Measurements from ENCODE around the gene SBK2.
"Not testable (repeated sequence)": the region's sequence is repeated elsewhere in the genome, so short reads cannot be mapped to it uniquely, and the experiment has no call there.

The SBK2 gene

GRCh38 chr19:55546011-55546410 is 9.1 kb upstream of the SBK2 start:
- H3K4me1 Mint-ChIP-seq = peaks cover 6% of the 10 kb centered on the region
- no peak overlapping the region for H3K27ac Mint-ChIP-seq
- peaks cover 16% of the 10 kb centered on the region for H3K9me3 Mint-ChIP-seq
- H3K27me3 Mint-ChIP-seq = peaks cover 81% of the 10 kb centered on the region
- H3K36me3 Mint-ChIP-seq = peaks cover 6% of the 10 kb centered on the region
- H3K4me3 Mint-ChIP-seq = no peak overlapping the region
- ATAC-seq = no peak

GRCh38 chr19:55545443-55545842 is 8.5 kb upstream of the SBK2 start, which contains the start of gene SBK3:
TSS of gene SBK3 (minus strand) at chr19:55545543. CDS start at chr19:55545543, 0 bp downstream.
- no peak within 1 kb of the TSS for H3K27ac Mint-ChIP-seq
- peaks cover 81% of the 10 kb centered on the region for H3K27me3 Mint-ChIP-seq
- peaks cover 6% of the 10 kb centered on the region for H3K36me3 Mint-ChIP-seq
- H3K4me3 Mint-ChIP-seq = no peak within 1 kb of the TSS
- H3K4me1 Mint-ChIP-seq = peaks cover 6% of the 10 kb centered on the region
- peaks cover 16% of the 10 kb centered on the region for H3K9me3 Mint-ChIP-seq
- ATAC-seq = no peak

- Mint-ChIP-seq H3K4me3 (no peak overlapping the region), H3K27me3 (peaks cover 75% of the 10 kb centered on the region), H3K36me3 (peaks cover 6% of the 10 kb centered on the region), H3K27ac (no peak overlapping the region), H3K9me3 (peaks cover 16% of the 10 kb centered on the region), H3K4me1 (peaks cover 6% of the 10 kb centered on the region)
- no peak for ATAC-seq
Observed at GRCh38 chr19:55544776-55545439, 8.0 kb upstream of the SBK2 start.

GRCh38 chr19:55544014-55544413 is 7.1 kb upstream of the SBK2 start:
- Mint-ChIP-seq H3K36me3 (peaks cover 6% of the 10 kb centered on the region), H3K4me1 (no peaks in the 10 kb centered on the region), H3K27ac (no peak overlapping the region), H3K27me3 (peaks cover 67% of the 10 kb centered on the region), H3K4me3 (no peak overlapping the region), H3K9me3 (peaks cover 16% of the 10 kb centered on the region)
- no peak for ATAC-seq

DNA sequence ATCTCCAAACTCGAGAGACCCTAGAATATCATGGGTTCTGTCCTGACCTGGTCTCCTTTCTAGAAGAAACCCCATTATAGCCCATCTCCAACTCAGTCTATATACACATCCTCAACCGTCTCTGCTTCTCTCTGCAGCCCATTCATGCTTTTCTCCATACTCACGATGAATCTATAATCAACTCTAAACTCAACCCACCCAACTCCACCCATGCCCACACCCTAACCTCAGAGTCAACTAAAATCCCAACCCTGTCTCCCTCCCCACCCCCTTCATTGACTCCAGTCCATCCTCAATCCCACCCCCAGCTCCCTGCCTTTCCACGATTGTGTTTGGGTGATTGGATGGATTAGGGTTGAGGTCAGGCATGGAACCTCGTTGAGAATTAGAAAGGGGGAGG is 6.6 kb upstream of the SBK2 start:
- peaks cover 6% of the 10 kb centered on the region for H3K36me3 Mint-ChIP-seq

GRCh38 chr19:55542292-55542855 is 5.4 kb upstream of the SBK2 start:
- H3K27ac Mint-ChIP-seq = no peak overlapping the region
- no peaks in the 10 kb centered on the region for H3K4me1 Mint-ChIP-seq
- peaks cover 6% of the 10 kb centered on the region for H3K36me3 Mint-ChIP-seq
- peaks cover 54% of the 10 kb centered on the region for H3K27me3 Mint-ChIP-seq
- peaks cover 16% of the 10 kb centered on the region for H3K9me3 Mint-ChIP-seq
- ATAC-seq = no peak
- H3K4me3 Mint-ChIP-seq = no peak overlapping the region

More for the DNA sequence above, 6.6 kb upstream of the SBK2 start:
- Mint-ChIP-seq H3K27me3 (peaks cover 66% of the 10 kb centered on the region), H3K4me3 (no peak overlapping the region), H3K9me3 (peaks cover 16% of the 10 kb centered on the region), H3K4me1 (no peaks in the 10 kb centered on the region), H3K27ac (no peak overlapping the region)
- ATAC-seq = no peak

- ATAC-seq = peak; percentile 21
Observed at GRCh38 chr19:55541091-55541490, 4.2 kb upstream of the SBK2 start.

GRCh38 chr19:55540619-55541018 is 3.7 kb upstream of the SBK2 start:
- no peak for ATAC-seq
- H3K4me3 Mint-ChIP-seq = no peak overlapping the region
- H3K9me3 Mint-ChIP-seq = peaks cover 16% of the 10 kb centered on the region
- H3K27ac Mint-ChIP-seq = no peak overlapping the region
- H3K4me1 Mint-ChIP-seq = no peaks in the 10 kb centered on the region
- H3K27me3 Mint-ChIP-seq = peaks cover 36% of the 10 kb centered on the region
- H3K36me3 Mint-ChIP-seq = peaks cover 6% of the 10 kb centered on the region

More at GRCh38 chr19:55541091-55541490, 4.2 kb upstream of the SBK2 start:
- Mint-ChIP-seq H3K27me3 (peaks cover 41% of the 10 kb centered on the region), H3K4me3 (no peak overlapping the region), H3K27ac (no peak overlapping the region), H3K9me3 (peaks cover 16% of the 10 kb centered on the region), H3K4me1 (no peaks in the 10 kb centered on the region), H3K36me3 (peaks cover 6% of the 10 kb centered on the region)

GRCh38 chr19:55539090-55539984 is 2.4 kb upstream of the SBK2 start:
- Mint-ChIP-seq H3K4me1 (no peaks in the 10 kb centered on the region), H3K9me3 (peaks cover 16% of the 10 kb centered on the region), H3K4me3 (no peak overlapping the region), H3K27me3 (peaks cover 26% of the 10 kb centered on the region), H3K27ac (no peak overlapping the region), H3K36me3 (peaks cover 6% of the 10 kb centered on the region)
- ATAC-seq = no peak

- peaks cover 12% of the 10 kb centered on the region for H3K9me3 Mint-ChIP-seq
Observed at GRCh38 chr19:55538132-55538531, 1.2 kb upstream of the SBK2 start.

DNA sequence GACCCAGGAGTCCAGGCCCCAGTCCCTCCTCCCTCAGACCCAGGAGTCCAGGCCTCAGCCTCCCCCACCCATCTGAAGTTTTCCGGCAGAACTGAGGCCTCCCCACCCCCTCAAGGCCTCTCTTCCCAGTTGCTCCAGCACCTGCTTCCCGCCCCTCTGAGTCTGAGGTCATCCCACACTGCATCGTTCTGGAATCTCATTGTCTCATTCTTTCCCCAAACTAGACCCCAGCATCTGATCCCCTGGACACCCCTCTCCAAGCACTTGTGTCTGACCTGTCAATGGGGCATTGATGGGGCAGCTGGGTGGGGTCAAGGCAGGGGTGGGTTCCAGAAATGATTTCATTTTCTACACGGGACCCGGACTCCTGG is 793 bp upstream of the SBK2 start:
- no peak for ATAC-seq
- peaks cover 8% of the 10 kb centered on the region for H3K9me3 Mint-ChIP-seq
- H3K36me3 Mint-ChIP-seq = no peaks in the 10 kb centered on the region
- H3K4me1 Mint-ChIP-seq = no peaks in the 10 kb centered on the region
- H3K4me3 Mint-ChIP-seq = no peak overlapping the region
- H3K27ac Mint-ChIP-seq = no peak overlapping the region
- peaks cover 22% of the 10 kb centered on the region for H3K27me3 Mint-ChIP-seq

More at GRCh38 chr19:55538132-55538531, 1.2 kb upstream of the SBK2 start:
- Mint-ChIP-seq H3K27ac (no peak overlapping the region), H3K36me3 (peaks cover under 1% of the 10 kb centered on the region), H3K4me3 (no peak overlapping the region), H3K27me3 (peaks cover 26% of the 10 kb centered on the region), H3K4me1 (no peaks in the 10 kb centered on the region)
- ATAC-seq = no peak

GRCh38 chr19:55536366-55536765 is 567 bp downstream of the SBK2 start:
- ATAC-seq = no peak
- H3K36me3 Mint-ChIP-seq = no peaks in the 10 kb centered on the region
- no peak overlapping the region for H3K27ac Mint-ChIP-seq
- H3K4me1 Mint-ChIP-seq = no peaks in the 10 kb centered on the region
- no peak overlapping the region for H3K4me3 Mint-ChIP-seq
- peaks cover 10% of the 10 kb centered on the region for H3K27me3 Mint-ChIP-seq
- no peaks in the 10 kb centered on the region for H3K9me3 Mint-ChIP-seq

DNA sequence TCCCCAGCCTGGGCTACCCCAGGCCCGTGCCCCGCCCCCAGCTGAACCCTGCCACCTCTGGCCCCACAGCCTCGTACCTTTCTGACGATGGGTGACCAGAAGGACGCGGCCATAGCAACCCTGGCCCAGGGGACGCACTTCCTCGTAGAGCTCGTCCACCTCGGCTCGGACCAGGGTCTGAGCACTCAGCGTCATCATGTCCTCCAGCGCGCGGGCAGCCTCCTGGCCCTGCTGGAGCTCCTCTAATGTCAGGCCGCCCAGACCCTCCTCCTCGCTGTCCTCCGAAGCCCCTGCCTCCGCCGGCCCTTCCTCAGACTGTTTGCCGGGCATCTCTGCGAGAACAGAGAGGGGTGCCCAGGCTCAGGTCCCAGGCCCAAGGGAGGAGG is 975 bp downstream of the SBK2 start:
- no peak overlapping the region for H3K4me3 Mint-ChIP-seq
- no peak overlapping the region for H3K27ac Mint-ChIP-seq
- ATAC-seq = peak; percentile 34
- no peaks in the 10 kb centered on the region for H3K36me3 Mint-ChIP-seq
- H3K27me3 Mint-ChIP-seq = peaks cover 10% of the 10 kb centered on the region
- no peaks in the 10 kb centered on the region for H3K4me1 Mint-ChIP-seq
- H3K9me3 Mint-ChIP-seq = no peaks in the 10 kb centered on the region

- H3K9me3 Mint-ChIP-seq = no peaks in the 10 kb centered on the region
- H3K4me1 Mint-ChIP-seq = no peaks in the 10 kb centered on the region
- H3K4me3 Mint-ChIP-seq = no peak overlapping the region
Observed at GRCh38 chr19:55535173-55535964, 1.6 kb downstream of the SBK2 start.

GRCh38 chr19:55534280-55534679 is 2.7 kb downstream of the SBK2 start:
- ATAC-seq, H3K9me3 Mint-ChIP-seq, H3K4me3 Mint-ChIP-seq, H3K4me1 Mint-ChIP-seq, H3K27ac Mint-ChIP-seq, H3K36me3 Mint-ChIP-seq: not testable (repeated sequence)
- H3K27me3 Mint-ChIP-seq = peaks cover 10% of the 10 kb centered on the region

More at GRCh38 chr19:55535173-55535964, 1.6 kb downstream of the SBK2 start:
- H3K36me3 Mint-ChIP-seq = no peaks in the 10 kb centered on the region
- H3K27me3 Mint-ChIP-seq = peaks cover 10% of the 10 kb centered on the region
- ATAC-seq = no peak
- no peak overlapping the region for H3K27ac Mint-ChIP-seq
